HG02852 (cell line): ENCODE data around the gene HIRA.
A peak's percentile ranks its signal among the peaks of the same experiment; 100 is the strongest.
"Not testable (repeated sequence)": the region's sequence is repeated elsewhere in the genome, so short reads cannot be mapped to it uniquely, and the experiment has no call there.

Experiments
- ATAC-seq: cut with Tn5 transposase; IDR thresholded peaks from one replicate; pipeline ENCODE4 v1.9.1; 2021; ENCODE audit warnings: mild to moderate bottlenecking, moderate library complexity; ENCODE audit not compliant: unreplicated experiment

Gene HIRA

GRCh38 chr22:19387038-19387437 lies 44.5 kb downstream of the HIRA start:
- no peak for ATAC-seq

GRCh38 chr22:19386248-19386647 lies 45.3 kb downstream of the HIRA start:
- ATAC-seq = no peak

- ATAC-seq = no peak
Measured at GRCh38 chr22:19385221-19385906, 46.2 kb downstream of the HIRA start.

- ATAC-seq = no peak
Measured at GRCh38 chr22:19383292-19383691, 48.2 kb downstream of the HIRA start.

- no peak for ATAC-seq
Measured at GRCh38 chr22:19382240-19382639, 49.3 kb downstream of the HIRA start.

GRCh38 chr22:19378344-19378674 lies 53.2 kb downstream of the HIRA start:
- ATAC-seq = no peak

GRCh38 chr22:19377565-19378343 lies 53.8 kb downstream of the HIRA start:
- no peak for ATAC-seq

GRCh38 chr22:19376971-19377370 lies 54.6 kb downstream of the HIRA start:
- no peak for ATAC-seq

GRCh38 chr22:19376247-19376646 lies 55.3 kb downstream of the HIRA start:
- no peak for ATAC-seq

GRCh38 chr22:19375435-19375834 lies 56.1 kb downstream of the HIRA start:
- no peak for ATAC-seq

GRCh38 chr22:19374410-19374809 lies 57.1 kb downstream of the HIRA start:
- ATAC-seq = no peak

GRCh38 chr22:19373450-19373849 lies 58.1 kb downstream of the HIRA start:
- no peak for ATAC-seq

GRCh38 chr22:19371893-19372292 lies 59.6 kb downstream of the HIRA start:
- ATAC-seq = no peak

GRCh38 chr22:19368876-19369275 lies 62.7 kb downstream of the HIRA start:
- ATAC-seq = no peak

GRCh38 chr22:19367763-19368367 lies 63.7 kb downstream of the HIRA start:
- no peak for ATAC-seq

- not testable (repeated sequence) for ATAC-seq
Measured at GRCh38 chr22:19363541-19363940, 68.0 kb downstream of the HIRA start.

- peak; percentile 84 for ATAC-seq
Measured at GRCh38 chr22:19361501-19362103, 69.9 kb downstream of the HIRA start.

GRCh38 chr22:19360862-19361261 lies 70.7 kb downstream of the HIRA start:
- no peak for ATAC-seq

- ATAC-seq = no peak
Measured at GRCh38 chr22:19360300-19360792, 71.2 kb downstream of the HIRA start.

GRCh38 chr22:19359554-19360299 lies 71.8 kb downstream of the HIRA start:
- ATAC-seq = no peak
